NCI-H510A (cell line): Measurements from ENCODE around the gene ENKD1.

Experiments used
- DNase-seq: peaks from one replicate; lab custom pipeline; 2025; lab: John Stamatoyannopoulos, UW

The ENKD1 gene

GRCh38 chr16:67650023-67650422 lies 16.5 kb downstream of the ENKD1 start:
- DNase-seq, result no peak

GRCh38 chr16:67649494-67649931 lies 17.0 kb downstream of the ENKD1 start:
- no peak for DNase-seq

GRCh38 chr16:67648764-67649407 lies 17.7 kb downstream of the ENKD1 start:
- DNase-seq, result no peak

GRCh38 chr16:67648088-67648763 lies 18.3 kb downstream of the ENKD1 start:
- no peak for DNase-seq

GRCh38 chr16:67647681-67648080 lies 18.9 kb downstream of the ENKD1 start:
- no peak for DNase-seq

- no peak for DNase-seq
Measured at GRCh38 chr16:67647111-67647651, 19.4 kb downstream of the ENKD1 start.

GRCh38 chr16:67645397-67646121 lies 21.0 kb downstream of the ENKD1 start:
- no peak for DNase-seq

GRCh38 chr16:67644038-67644437 lies 22.5 kb downstream of the ENKD1 start:
- no peak for DNase-seq

GRCh38 chr16:67641779-67642708 lies 24.5 kb downstream of the ENKD1 start:
- no peak for DNase-seq

GRCh38 chr16:67637625-67638024 lies 28.9 kb downstream of the ENKD1 start:
- no peak for DNase-seq

GRCh38 chr16:67636713-67637112 lies 29.8 kb downstream of the ENKD1 start:
- DNase-seq, result no peak

GRCh38 chr16:67632415-67633172 lies 34.0 kb downstream of the ENKD1 start:
- no peak for DNase-seq

- no peak for DNase-seq
Measured at GRCh38 chr16:67628216-67628615, 38.3 kb downstream of the ENKD1 start.

- no peak for DNase-seq
Measured at GRCh38 chr16:67613808-67614207, 52.7 kb downstream of the ENKD1 start.
